Activated effector memory CD4-positive, alpha-beta T cell treated with anti-CD3 and anti-CD28 coated beads, Interleukin-2, amount 50 U/mL, for 16 hours (primary cell): ENCODE results near the gene UGT1A10.
"Not testable (repeated sequence)": the region's sequence is repeated elsewhere in the genome, so short reads cannot be mapped to it uniquely, and the experiment has no call there.

Source experiments
- DNase-seq: peaks from one replicate; pipeline ENCODE4 v3.0.0-alpha.2; 2020

Gene UGT1A10

GRCh38 chr2:233636306-233636705, at the start of gene UGT1A10:
UGT1A10 (plus strand) TSS chr2:233636448; CDS start chr2:233636523, 75 bp downstream.
- not testable (repeated sequence) for DNase-seq

GRCh38 chr2:233588400-233588799, 47.8 kb upstream of the UGT1A10 start:
- DNase-seq, result no peak

- not testable (repeated sequence) for DNase-seq
Observed at GRCh38 chr2:233592706-233593105, 43.5 kb upstream of the UGT1A10 start.

GRCh38 chr2:233593201-233593600, 43.0 kb upstream of the UGT1A10 start:
- DNase-seq, result no peak

GRCh38 chr2:233597522-233597921, 38.7 kb upstream of the UGT1A10 start:
- DNase-seq, result no peak

- no peak for DNase-seq
Observed at GRCh38 chr2:233598952-233599351, 37.3 kb upstream of the UGT1A10 start.

GRCh38 chr2:233600386-233600785, 35.9 kb upstream of the UGT1A10 start:
- DNase-seq, result no peak

GRCh38 chr2:233602076-233602475, 34.2 kb upstream of the UGT1A10 start:
- DNase-seq, result no peak

GRCh38 chr2:233603520-233603919, 32.7 kb upstream of the UGT1A10 start:
- no peak for DNase-seq

- DNase-seq, result no peak
Observed at GRCh38 chr2:233604826-233605225, 31.4 kb upstream of the UGT1A10 start.

GRCh38 chr2:233605680-233606079, 30.6 kb upstream of the UGT1A10 start:
- DNase-seq, result no peak

- no peak for DNase-seq
Observed at GRCh38 chr2:233611284-233611683, 25.0 kb upstream of the UGT1A10 start.

- DNase-seq, result not testable (repeated sequence)
Observed at GRCh38 chr2:233617476-233617875, 18.8 kb upstream of the UGT1A10 start, which contains the start of gene UGT1A8. UGT1A8 (plus strand) TSS chr2:233617633; CDS start chr2:233617708, 75 bp downstream.

- DNase-seq, result no peak
Observed at GRCh38 chr2:233620204-233620603, 16.0 kb upstream of the UGT1A10 start.

- not testable (repeated sequence) for DNase-seq
Observed at GRCh38 chr2:233621863-233622262, 14.4 kb upstream of the UGT1A10 start.

- no peak for DNase-seq
Observed at GRCh38 chr2:233627331-233628025, 8.8 kb upstream of the UGT1A10 start.

GRCh38 chr2:233638836-233639235, 2.6 kb downstream of the UGT1A10 start:
- DNase-seq, result no peak

GRCh38 chr2:233639860-233640259, 3.6 kb downstream of the UGT1A10 start:
- no peak for DNase-seq

GRCh38 chr2:233643128-233643527, 6.9 kb downstream of the UGT1A10 start:
- DNase-seq, result no peak

- DNase-seq, result not testable (repeated sequence)
Observed at GRCh38 chr2:233646033-233646432, 9.8 kb downstream of the UGT1A10 start.

GRCh38 chr2:233650981-233651380, 14.7 kb downstream of the UGT1A10 start:
- DNase-seq, result no peak

- DNase-seq, result no peak
Observed at GRCh38 chr2:233651430-233651829, 15.2 kb downstream of the UGT1A10 start.

GRCh38 chr2:233654501-233654900, 18.3 kb downstream of the UGT1A10 start:
- no peak for DNase-seq

GRCh38 chr2:233655043-233655442, 18.8 kb downstream of the UGT1A10 start:
- no peak for DNase-seq

- not testable (repeated sequence) for DNase-seq
Observed at GRCh38 chr2:233655943-233656342, 19.7 kb downstream of the UGT1A10 start.
